Measurements from ENCODE around the gene ANKRD65.

DNA sequence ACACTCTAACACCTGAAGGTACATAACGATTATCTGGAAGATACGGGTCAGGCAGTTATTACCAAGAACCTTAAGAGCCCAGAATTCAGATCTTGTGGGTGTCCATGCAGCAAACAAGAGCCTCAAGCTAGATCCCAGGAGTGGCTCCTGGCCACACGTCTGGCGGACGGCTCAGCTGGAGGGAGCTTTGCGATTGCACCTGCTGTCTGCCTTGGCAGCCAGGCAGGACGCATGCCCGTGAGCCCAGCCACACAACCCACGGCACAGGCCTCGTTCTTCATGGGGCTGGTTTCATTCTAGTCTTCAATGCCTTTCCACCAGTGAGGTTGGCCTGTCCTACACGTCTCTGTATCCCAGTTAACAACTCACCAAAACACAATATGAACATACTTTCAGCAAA is 27.6 kb downstream of the ANKRD65 start:
- TF ChIP-seq POLR2A (IDR thresholded peaks at IDR 0.05; ENCODE audit: low read length) (no peak), GATA1 (IDR thresholded peaks at IDR 0.05; ENCODE audit: low read depth, low read length) (no peak)

All from erythroblast (primary cell).